AG04450 (cell line): ENCODE results near the gene NAB2. TPM values are rescaled to one million over a fixed set of nuclear protein-coding genes. Genes with fewer than 3 reads are reported as not detected.

Experiments
- CTCF ChIA-PET: fragments of 300-600, 350-600 bp; formaldehyde crosslinking; extraction: SDS; loops from one replicate; lab custom pipeline; 2022; ENCODE audit warnings: antibody characterized with exemption, inconsistent platforms; lab: Charles Lee
- POLR2A ChIA-PET: fragments of 350-600 bp; formaldehyde crosslinking; extraction: SDS; loops from one replicate; lab custom pipeline; 2021; ENCODE audit warnings: antibody characterized with exemption, inconsistent platforms; lab: Yijun Ruan, JAX
- DNase-seq: peaks from one replicate; pipeline ENCODE4 v3.0.0-alpha.2; 2011; ENCODE audit warnings: low read depth, low spot score
- H3K27ac ChIP-seq: one replicate; pipeline ENCODE4 v1.5.1; 2012; ENCODE audit warnings: low read depth, low read length, control low read depth
- H3K27me3 ChIP-seq: one replicate; pipeline ENCODE4 v1.6.0; 2012; ENCODE audit warnings: low read length; ENCODE audit not compliant: control insufficient read depth, insufficient read depth
- H3K4me3 ChIP-seq: 2 replicates; pipeline ENCODE4 v1.5.1; 2011; ENCODE audit warnings: mild to moderate bottlenecking, low read depth, low read length, control low read depth
- H3K9me3 ChIP-seq: 2 replicates; pipeline ENCODE4 v1.5.1; 2012; ENCODE audit warnings: low read length; ENCODE audit not compliant: control insufficient read depth, insufficient read depth
- polyA plus RNA-seq: library from polyadenylated mRNA; depleted of rRNA; stranded (reverse); fragments of >200 nt; gene quantifications from 2 replicates; pipeline ENCODE4 v1.2.3, GENCODE V29; 2011
- TF ChIP-seq, protein P1 (sequence below): IDR thresholded peaks from 2 replicates; pipeline ENCODE4 v1.5.1; 2011; ENCODE audit warnings: low read depth, low read length, control low read depth, inconsistent platforms

The NAB2 gene
- polyA plus RNA-seq, 1 experiment: 46.4 TPM

DNA sequence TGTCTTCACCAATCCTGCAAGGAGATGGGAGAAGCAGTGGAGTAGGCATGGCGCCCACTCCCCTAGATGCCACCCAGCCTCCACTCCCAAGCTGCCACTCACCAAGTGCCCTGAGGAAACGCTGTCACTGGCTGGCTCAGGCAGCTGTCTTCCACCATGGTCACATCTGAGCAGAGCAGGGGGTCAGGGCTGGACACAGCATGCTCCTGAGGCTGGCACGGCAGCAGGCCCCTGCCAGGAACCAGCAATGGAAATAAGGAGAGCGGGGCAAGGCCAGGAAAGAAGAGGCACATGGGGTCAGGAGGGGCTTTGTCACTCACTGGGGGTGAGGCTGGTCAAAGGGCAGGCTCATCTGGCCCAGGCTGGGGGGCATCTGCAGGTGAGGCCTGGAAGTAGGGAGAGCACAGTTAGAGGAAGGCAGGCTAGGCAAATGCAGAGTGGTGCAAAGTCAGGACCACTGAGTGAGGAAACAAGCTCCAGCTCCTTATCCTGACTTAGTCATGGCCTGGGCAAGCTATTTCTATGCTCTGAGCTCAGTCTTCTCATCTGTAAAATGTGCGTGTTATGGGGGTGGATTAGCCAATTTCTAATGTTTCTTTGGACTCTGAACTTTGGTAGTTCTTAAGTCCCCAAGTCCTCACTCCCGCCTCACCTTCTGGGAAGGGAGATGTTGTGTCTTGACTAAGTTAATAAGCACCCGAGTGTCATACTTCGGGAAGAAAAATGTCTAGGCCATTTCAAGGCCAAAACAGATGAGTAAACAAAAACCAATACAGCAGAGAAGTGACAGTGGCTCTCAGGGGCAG is 8.0 kb downstream of the NAB2 start:
- CTCF ChIA-PET: interaction anchor here (0.6 to 1.7 kb wide), 4 partner anchors 15 to 88 kb away, joined by 3 to 8 read pairs (median 6); no protein-coding TSS in a partner anchor

DNA sequence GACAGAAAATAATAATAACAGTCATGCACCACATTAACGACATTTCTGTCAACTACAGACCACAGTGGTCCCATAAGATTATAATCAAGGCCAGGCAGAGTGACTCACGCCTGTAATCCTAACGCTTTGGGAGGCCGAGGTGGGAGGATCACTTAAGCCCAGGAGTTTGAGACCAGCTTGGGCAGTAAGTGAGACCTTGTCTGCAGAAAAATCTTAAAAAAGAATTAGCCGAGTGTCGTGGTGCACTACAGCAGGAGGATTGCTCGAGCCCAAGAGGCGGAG is 8.6 kb downstream of the NAB2 start:
- H3K27me3 ChIP-seq: no peaks in the 10 kb centered on the region
- POLR2A ChIA-PET: interaction anchor here (1.7 to 13.0 kb wide), 2 partner anchors 9 to 10 kb away, joined by 6 to 258 read pairs; partner anchors contain the start of gene STAT6
- H3K4me3 ChIP-seq: no peak overlapping the region
- TF ChIP-seq, protein P1, sequence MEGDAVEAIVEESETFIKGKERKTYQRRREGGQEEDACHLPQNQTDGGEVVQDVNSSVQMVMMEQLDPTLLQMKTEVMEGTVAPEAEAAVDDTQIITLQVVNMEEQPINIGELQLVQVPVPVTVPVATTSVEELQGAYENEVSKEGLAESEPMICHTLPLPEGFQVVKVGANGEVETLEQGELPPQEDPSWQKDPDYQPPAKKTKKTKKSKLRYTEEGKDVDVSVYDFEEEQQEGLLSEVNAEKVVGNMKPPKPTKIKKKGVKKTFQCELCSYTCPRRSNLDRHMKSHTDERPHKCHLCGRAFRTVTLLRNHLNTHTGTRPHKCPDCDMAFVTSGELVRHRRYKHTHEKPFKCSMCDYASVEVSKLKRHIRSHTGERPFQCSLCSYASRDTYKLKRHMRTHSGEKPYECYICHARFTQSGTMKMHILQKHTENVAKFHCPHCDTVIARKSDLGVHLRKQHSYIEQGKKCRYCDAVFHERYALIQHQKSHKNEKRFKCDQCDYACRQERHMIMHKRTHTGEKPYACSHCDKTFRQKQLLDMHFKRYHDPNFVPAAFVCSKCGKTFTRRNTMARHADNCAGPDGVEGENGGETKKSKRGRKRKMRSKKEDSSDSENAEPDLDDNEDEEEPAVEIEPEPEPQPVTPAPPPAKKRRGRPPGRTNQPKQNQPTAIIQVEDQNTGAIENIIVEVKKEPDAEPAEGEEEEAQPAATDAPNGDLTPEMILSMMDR: no peak
- CTCF ChIA-PET: interaction anchor here (0.6 to 1.7 kb wide), 4 partner anchors 15 to 461 kb away, joined by 3 to 8 read pairs (median 6); no protein-coding TSS in a partner anchor
- no peaks in the 10 kb centered on the region for H3K9me3 ChIP-seq
- DNase-seq: no peak
- H3K27ac ChIP-seq: no peak overlapping the region

More for the DNA sequence above, 8.0 kb downstream of the NAB2 start:
- H3K4me3 ChIP-seq: no peak overlapping the region
- POLR2A ChIA-PET: interaction anchor here (1.6 to 13.0 kb wide), 3 partner anchors 9 to 86 kb away, joined by 6 to 258 read pairs (median 7); partner anchors contain the start of gene STAT6
- peak overlapping the region; percentile 31 for H3K27ac ChIP-seq
- TF ChIP-seq, protein P1: no peak
- H3K27me3 ChIP-seq: no peaks in the 10 kb centered on the region
- no peak for DNase-seq
- no peaks in the 10 kb centered on the region for H3K9me3 ChIP-seq

DNA sequence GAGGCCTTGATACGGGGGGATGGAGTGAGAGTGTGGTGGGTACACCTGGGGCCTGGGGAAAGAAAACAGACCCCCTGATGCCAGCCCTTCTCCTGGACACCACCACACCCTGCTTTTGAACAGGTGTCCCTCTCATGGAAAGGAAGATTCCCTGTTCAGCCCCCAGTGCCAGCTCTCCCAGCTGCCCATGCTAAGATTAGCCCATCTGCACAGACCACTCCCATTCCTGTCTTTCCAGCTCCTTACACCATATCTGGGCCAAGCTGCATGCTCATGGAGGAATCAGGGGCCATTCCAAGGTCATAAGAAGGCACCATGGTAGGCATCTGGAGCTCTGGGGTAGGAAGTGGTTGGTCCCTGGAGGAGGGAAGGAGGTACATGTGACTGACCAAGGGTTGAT is 9.6 kb downstream of the NAB2 start:
- ChIA-PET CTCF (interaction anchor here (1.0 to 2.6 kb wide), 3 partner anchors 13 to 77 kb away, joined by 3 to 10 read pairs (median 9); partner anchors contain the start of gene STAT6), POLR2A (interaction anchor here (13.0 kb wide), 1 partner anchor 9 kb away, joined by 258 read pairs; the partner anchor contains the start of gene STAT6)
- Histone ChIP-seq H3K27ac (no peak overlapping the region), H3K27me3 (no peaks in the 10 kb centered on the region), H3K9me3 (no peaks in the 10 kb centered on the region), H3K4me3 (no peak overlapping the region)
- TF ChIP-seq, protein P1: no peak
- no peak for DNase-seq

DNA sequence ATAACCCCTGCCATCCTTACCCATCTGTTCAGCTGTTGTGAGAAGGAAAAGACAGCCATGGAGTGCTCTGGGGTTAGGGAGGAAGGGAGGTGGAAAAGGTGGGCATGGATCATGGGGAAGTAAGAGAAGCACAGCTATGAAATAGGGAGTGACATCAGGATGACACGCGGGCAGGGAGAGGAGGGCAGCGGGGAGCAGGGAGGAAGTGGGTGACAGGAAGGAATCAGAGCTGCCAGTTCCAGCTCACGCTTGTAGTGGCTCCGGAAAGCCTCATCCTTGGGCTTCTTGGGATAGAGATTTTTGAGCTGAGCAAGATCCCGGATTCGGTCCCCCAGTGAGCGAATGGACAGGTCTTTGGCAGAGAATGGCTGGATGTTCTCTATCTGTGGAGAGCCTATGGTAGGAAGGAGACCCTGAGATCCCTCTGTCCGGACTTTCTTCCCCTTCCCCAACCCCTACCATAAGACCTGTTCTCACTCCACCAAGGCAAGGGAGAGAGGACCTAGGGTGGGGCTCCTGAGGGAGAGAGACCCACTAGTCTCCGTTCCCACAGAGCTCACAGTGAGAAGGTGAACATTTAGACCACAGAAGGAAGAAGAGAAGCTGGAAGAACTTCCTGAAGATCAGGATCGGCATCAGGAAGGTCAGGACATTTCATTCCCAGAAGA is 10.3 kb downstream of the NAB2 start:
- CTCF ChIA-PET: interaction anchor here (2.5 to 2.6 kb wide), 2 partner anchors 13 to 77 kb away, joined by 9 to 10 read pairs; partner anchors contain the start of gene STAT6
- no peak for DNase-seq

More for the DNA sequence above, 10.3 kb downstream of the NAB2 start:
- Histone ChIP-seq H3K27me3 (no peaks in the 10 kb centered on the region), H3K9me3 (no peaks in the 10 kb centered on the region), H3K4me3 (no peak overlapping the region), H3K27ac (no peak overlapping the region)
- POLR2A ChIA-PET: interaction anchor here (0.8 to 13.0 kb wide), 2 partner anchors 8 to 11 kb away, joined by 3 to 258 read pairs; partner anchors contain the start of gene STAT6
- TF ChIP-seq, protein P1: no peak
